GM12878 (cell line): ENCODE measurements around the gene MEIS2. TPM values are rescaled to one million over a fixed set of nuclear protein-coding genes. Genes with fewer than 3 reads are reported as not detected.

Source experiments
- ATAC-seq: fragments of 200-7000 bp; cut with Tn5 transposase; 3 replicates; pipeline ENCODE4 v1.9.1; 2020; ENCODE audit warnings: mild to moderate bottlenecking, moderate library complexity
- BruUV-seq: library from RNA; stranded (reverse); fragments of 400-500 nt; replicated peaks from 2 replicates; lab custom pipeline; 2021; lab: Mats Ljungman, UMichigan
- CTCF ChIA-PET: fragments of 300-600 bp; sonication (Branson Sonifier 250); formaldehyde crosslinking; extraction: SDS; loops from one replicate; lab custom pipeline; 2021; ENCODE audit warnings: inconsistent platforms; lab: Yijun Ruan, JAX
- POLR2A ChIA-PET: fragments of 350-600 bp; formaldehyde crosslinking; extraction: SDS; loops from one replicate; lab custom pipeline; 2021; ENCODE audit warnings: inconsistent platforms; lab: Charles Lee
- RAD21 ChIA-PET: fragments of 300-600 bp; sonication (Branson Sonifier 250); formaldehyde crosslinking; loops from one replicate; lab custom pipeline; 2023; ENCODE audit warnings: antibody characterized with exemption; ENCODE audit not compliant: unreplicated experiment; lab: Charles Lee
- SMC1A ChIA-PET: fragments of 300-600 bp; sonication (Branson Sonifier 250); formaldehyde crosslinking; loops from one replicate; lab custom pipeline; 2023; ENCODE audit not compliant: unreplicated experiment, uncharacterized antibody; lab: Charles Lee
- DNase-seq: peaks from one replicate; pipeline ENCODE4 v3.0.0-alpha.2; 2011; ENCODE audit warnings: low read depth, low spot score
- FAIRE-seq: peaks from 3 replicates; lab custom pipeline; 2011; peaks lifted over from hg19 to GRCh38; lab: Jason Lieb, UNC
- H2AFZ ChIP-seq: 2 replicates; pipeline ENCODE4 v1.6.0; 2011; ENCODE audit warnings: low read depth, low read length, control low read depth; ENCODE audit not compliant: control insufficient read depth
- H3K27ac ChIP-seq: 2 replicates; pipeline ENCODE4 v1.5.1; 2011; ENCODE audit warnings: control low read depth; ENCODE audit not compliant: control insufficient read depth, insufficient read depth
- H3K27me3 ChIP-seq, 2 experiments: replicated peaks in 1 of 2; 2 replicates each; pipeline versions ENCODE4 v1.6.0 to v1.6.1; 2011; ENCODE audit warnings: low read length in 1 of 2; ENCODE audit not compliant: control insufficient read depth in 2 of 2, insufficient read depth in 2 of 2
- H3K36me3 ChIP-seq, 2 experiments: 2 replicates each; pipeline ENCODE4 v1.5.1; 2011; ENCODE audit warnings: low read length in 1 of 2; ENCODE audit not compliant: control insufficient read depth in 2 of 2, insufficient read depth in 2 of 2
- H3K4me1 ChIP-seq: 2 replicates; pipeline ENCODE4 v1.6.1; 2011; ENCODE audit warnings: mild to moderate bottlenecking, low read length, moderate library complexity, mixed read lengths; ENCODE audit not compliant: control insufficient read depth, insufficient read depth
- H3K4me2 ChIP-seq: 2 replicates; pipeline ENCODE4 v1.6.0; 2011; ENCODE audit warnings: control low read depth; ENCODE audit not compliant: control insufficient read depth, insufficient read depth
- H3K4me3 ChIP-seq: fragments of 200-600 bp; sonication (generic); 2 replicates; pipeline ENCODE4 v1.5.1; 2016
- H3K79me2 ChIP-seq: 2 replicates; pipeline ENCODE4 v1.6.0; 2011; ENCODE audit warnings: low read length; ENCODE audit not compliant: control insufficient read depth, insufficient read depth
- H3K9ac ChIP-seq: 2 replicates; pipeline ENCODE4 v1.8.0; 2011; ENCODE audit warnings: low read length, control low read depth, mixed read lengths; ENCODE audit not compliant: control insufficient read depth, insufficient read depth
- H3K9me3 ChIP-seq: replicated peaks from 3 replicates; pipeline ENCODE4 v1.5.1; 2011; ENCODE audit warnings: mild to moderate bottlenecking, low read length; ENCODE audit not compliant: control insufficient read depth, insufficient read depth
- H4K20me1 ChIP-seq: 2 replicates; pipeline ENCODE4 v1.6.0; 2011; ENCODE audit not compliant: control insufficient read depth, insufficient read depth
- CBX5 ChIP-seq: sonication (generic); IDR thresholded peaks from 2 replicates; pipeline ENCODE4 v1.6.1; 2016; ENCODE audit warnings: low read depth, moderate library complexity, mild to moderate bottlenecking, inconsistent platforms
- ESRRA ChIP-seq: IDR thresholded peaks from 2 replicates; pipeline ENCODE4 v1.6.1; 2012; ENCODE audit warnings: mild to moderate bottlenecking, low read length, improper control_type of control experiment
- ETV6 ChIP-seq, 2 experiments: fragments of 450-650 bp in 1 of 2; IDR thresholded peaks in 1 of 2; conservative IDR thresholded peaks in 1 of 2; 2 replicates each; pipeline ENCODE4 v1.6.1; 2014; ENCODE audit warnings: antibody characterized with exemption in 1 of 2, borderline replicate concordance in 1 of 2, low read depth in 1 of 2, mild to moderate bottlenecking in 1 of 2, moderate library complexity in 1 of 2
- KAT2A ChIP-seq: conservative IDR thresholded peaks from 2 replicates; pipeline ENCODE4 v1.6.1; 2011; ENCODE audit warnings: low read depth, low read length; ENCODE audit not compliant: control insufficient read depth
- KLF5 ChIP-seq: fragments of 450-650 bp; IDR thresholded peaks from 2 replicates; pipeline ENCODE4 v1.6.1; 2014; ENCODE audit warnings: mild to moderate bottlenecking; ENCODE audit not compliant: partially characterized antibody
- MXI1 ChIP-seq: fragments of 150-350 bp; IDR thresholded peaks from 2 replicates; pipeline ENCODE4 v1.6.1; 2011; ENCODE audit warnings: low read depth, mild to moderate bottlenecking, inconsistent platforms, low read length, improper control_type of control experiment
- NRF1 ChIP-seq: conservative IDR thresholded peaks from 2 replicates; pipeline ENCODE4 v1.6.1; 2011; ENCODE audit warnings: mild to moderate bottlenecking, low read depth, low read length, improper control_type of control experiment
- POLR2AphosphoS5 ChIP-seq: IDR thresholded peaks from 2 replicates; pipeline ENCODE4 v1.6.1; 2011; ENCODE audit warnings: mild to moderate bottlenecking, low read length, inconsistent platforms
- RB1 ChIP-seq: fragments of 450-650 bp; formaldehyde crosslinking; IDR thresholded peaks from 2 replicates; pipeline ENCODE4 v1.6.1; 2017; ENCODE audit warnings: mild to moderate bottlenecking, borderline replicate concordance
- RCOR1 ChIP-seq: conservative IDR thresholded peaks from 2 replicates; pipeline ENCODE4 v1.6.1; 2012; ENCODE audit warnings: low read depth, low read length, improper control_type of control experiment
- SIN3A ChIP-seq: IDR thresholded peaks from 2 replicates; pipeline ENCODE4 v1.6.1; 2012; ENCODE audit warnings: low read depth, low read length, improper control_type of control experiment
- STAT1 ChIP-seq: fragments of 450-650 bp; conservative IDR thresholded peaks from 2 replicates; pipeline ENCODE4 v1.6.1; 2014; ENCODE audit warnings: antibody characterized with exemption, mild to moderate bottlenecking
- ZNF384 ChIP-seq: IDR thresholded peaks from 2 replicates; pipeline ENCODE4 v1.6.1; 2012; ENCODE audit warnings: low read depth, mild to moderate bottlenecking, low read length, improper control_type of control experiment, borderline replicate concordance
- WGBS: methylation state at CpG from one replicate; pipeline ENCODE4 v1.1.6; 2016; ENCODE audit warnings: low lambda C conversion rate; ENCODE audit not compliant: insufficient replicate concordance, insufficient coverage; ENCODE audit errors: missing lambda C conversion rate; 5-methylcytosine and 5-hydroxymethylcytosine counted together
- in situ Hi-C: fragments of 300-500 bp; cut with MboI; formaldehyde crosslinking; loops from 9 replicates; pipeline ENCODE4 v1.14.3; 2018; ENCODE audit warnings: mixed read lengths
- intact Hi-C: fragments of 100-400 bp; cut with micrococcal nuclease; formaldehyde crosslinking; loops from one replicate; pipeline ENCODE4 v1.14.2; 2022; ENCODE audit not compliant: unreplicated experiment
- polyA plus RNA-seq, 11 experiments: library from polyadenylated mRNA; depleted of rRNA in 4 of 11; unstranded in 6 of 11; stranded (reverse) in 5 of 11; fragments of >200 nt; fragmentation: Nextera tagmentation in 4 of 11; fragmentation: Illumina TruSeq in 1 of 11; extraction: Ambion mirVana in 4 of 11; extraction: Trizol in 1 of 11; gene quantifications; 1 replicate in 1 of 11; 2 replicates in 10 of 11; pipeline versions ENCODE4 v1.2.1 to v1.2.3, GENCODE V29; 2011 to 2016; ENCODE audit warnings: inconsistent platforms in 2 of 11, missing spikeins in 2 of 11, low read depth in 1 of 11
- total RNA-seq, 4 experiments: library from RNA; depleted of rRNA in 3 of 4; stranded (reverse); fragments of >200 nt in 3 of 4; fragmentation: Illumina TruSeq in 1 of 4; extraction: Trizol in 1 of 4; gene quantifications; 2 replicates each; pipeline versions ENCODE4 v1.2.1 to v1.2.3, GENCODE V29; 2013 to 2021
- TF ChIP-seq, protein P1 (sequence below): fragments of 450-650 bp; IDR thresholded peaks from 2 replicates; pipeline ENCODE4 v1.6.1; 2018; ENCODE audit warnings: borderline replicate concordance, mild to moderate bottlenecking; ENCODE audit not compliant: partially characterized antibody
- TF ChIP-seq, protein P2 (sequence below): fragments of 150-350 bp; IDR thresholded peaks from 2 replicates; pipeline ENCODE4 v1.6.1; 2016; ENCODE audit warnings: low read depth, low read length

Gene MEIS2
- total and polyA plus RNA-seq, 10 of the 15 experiments (the other 5 are each of a cell fraction or from before 2014, with no cell fraction given), result 9.2 to 54.0 (median 20.4) TPM

DNA sequence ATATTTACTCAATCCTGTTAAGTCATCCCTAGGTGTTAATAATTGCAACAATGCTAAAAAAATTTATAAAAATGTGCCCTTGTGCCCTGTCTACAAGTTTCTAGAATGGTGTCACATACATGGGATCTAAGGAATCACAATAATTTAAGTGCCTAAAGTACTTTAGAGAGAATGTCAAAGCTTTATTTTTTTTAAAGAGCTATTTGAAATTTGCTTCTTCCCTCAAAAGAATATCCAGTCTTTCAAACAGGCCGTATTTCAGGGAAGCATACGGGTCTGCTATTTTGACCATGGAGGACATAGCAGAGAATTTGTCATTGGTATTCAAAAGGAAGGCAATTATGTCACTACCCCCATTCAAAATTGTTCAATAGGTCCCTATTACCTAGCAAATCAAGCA is 29.7 kb downstream of the MEIS2 start (continued):
- TF ChIP-seq POLR2AphosphoS5 (no peak), RCOR1 (no peak), STAT1 (no peak), ZNF384 (no peak), ETV6 (conservative IDR thresholded peaks at IDR 0.05 in 1 of 2, IDR thresholded peaks at IDR 0.05 in 1 of 2; ENCODE audit: borderline replicate concordance in 1 of 2, low read depth in 1 of 2) (no peak), KLF5 (no peak), RB1 (no peak), MXI1 (no peak)

DNA sequence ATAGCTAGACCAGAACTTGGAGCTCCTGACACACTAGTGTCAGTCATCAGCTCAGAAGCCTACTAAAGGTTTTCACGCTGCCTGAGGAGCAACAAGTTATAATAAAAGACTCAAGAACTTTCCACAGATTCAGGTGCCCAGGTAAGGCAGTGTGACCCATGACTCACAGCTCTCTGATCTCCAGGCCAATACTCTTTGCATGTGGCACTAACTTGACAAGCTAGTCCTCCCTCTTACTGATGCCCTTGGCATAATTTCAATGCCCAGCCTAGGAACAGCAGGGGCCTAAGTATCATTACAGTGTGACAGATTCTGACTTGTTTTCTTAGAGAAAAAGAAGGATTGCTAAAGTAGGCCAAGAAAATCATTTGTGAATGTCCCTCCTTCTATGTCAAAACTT is 38.4 kb downstream of the MEIS2 start:
- no peaks in the 10 kb centered on the region for H3K4me1 ChIP-seq
- no peak for ATAC-seq
- no peak overlapping the region for H2AFZ ChIP-seq
- no peak overlapping the region for H3K27ac ChIP-seq
- intact Hi-C loops (no loop called here), in situ Hi-C loops (no loop called here)
- no peak overlapping the region for H3K4me2 ChIP-seq
- no peaks in the 10 kb centered on the region; a peak in 1 of 4 replicates for H3K36me3 ChIP-seq
- no peaks in the 10 kb centered on the region for H3K9me3 ChIP-seq
- TF ChIP-seq ESRRA (no peak), KLF5 (no peak), KAT2A (no peak), SIN3A (no peak), CBX5 (no peak), NRF1 (no peak)
- TF ChIP-seq, protein P1, sequence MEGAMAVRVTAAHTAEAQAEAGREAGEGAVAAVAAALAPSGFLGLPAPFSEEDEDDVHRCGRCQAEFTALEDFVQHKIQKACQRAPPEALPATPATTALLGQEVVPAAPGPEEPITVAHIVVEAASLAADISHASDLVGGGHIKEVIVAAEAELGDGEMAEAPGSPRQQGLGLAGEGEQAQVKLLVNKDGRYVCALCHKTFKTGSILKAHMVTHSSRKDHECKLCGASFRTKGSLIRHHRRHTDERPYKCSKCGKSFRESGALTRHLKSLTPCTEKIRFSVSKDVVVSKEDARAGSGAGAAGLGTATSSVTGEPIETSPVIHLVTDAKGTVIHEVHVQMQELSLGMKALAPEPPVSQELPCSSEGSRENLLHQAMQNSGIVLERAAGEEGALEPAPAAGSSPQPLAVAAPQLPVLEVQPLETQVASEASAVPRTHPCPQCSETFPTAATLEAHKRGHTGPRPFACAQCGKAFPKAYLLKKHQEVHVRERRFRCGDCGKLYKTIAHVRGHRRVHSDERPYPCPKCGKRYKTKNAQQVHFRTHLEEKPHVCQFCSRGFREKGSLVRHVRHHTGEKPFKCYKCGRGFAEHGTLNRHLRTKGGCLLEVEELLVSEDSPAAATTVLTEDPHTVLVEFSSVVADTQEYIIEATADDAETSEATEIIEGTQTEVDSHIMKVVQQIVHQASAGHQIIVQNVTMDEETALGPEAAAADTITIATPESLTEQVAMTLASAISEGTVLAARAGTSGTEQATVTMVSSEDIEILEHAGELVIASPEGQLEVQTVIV, result no peak
- TF ChIP-seq, protein P2, sequence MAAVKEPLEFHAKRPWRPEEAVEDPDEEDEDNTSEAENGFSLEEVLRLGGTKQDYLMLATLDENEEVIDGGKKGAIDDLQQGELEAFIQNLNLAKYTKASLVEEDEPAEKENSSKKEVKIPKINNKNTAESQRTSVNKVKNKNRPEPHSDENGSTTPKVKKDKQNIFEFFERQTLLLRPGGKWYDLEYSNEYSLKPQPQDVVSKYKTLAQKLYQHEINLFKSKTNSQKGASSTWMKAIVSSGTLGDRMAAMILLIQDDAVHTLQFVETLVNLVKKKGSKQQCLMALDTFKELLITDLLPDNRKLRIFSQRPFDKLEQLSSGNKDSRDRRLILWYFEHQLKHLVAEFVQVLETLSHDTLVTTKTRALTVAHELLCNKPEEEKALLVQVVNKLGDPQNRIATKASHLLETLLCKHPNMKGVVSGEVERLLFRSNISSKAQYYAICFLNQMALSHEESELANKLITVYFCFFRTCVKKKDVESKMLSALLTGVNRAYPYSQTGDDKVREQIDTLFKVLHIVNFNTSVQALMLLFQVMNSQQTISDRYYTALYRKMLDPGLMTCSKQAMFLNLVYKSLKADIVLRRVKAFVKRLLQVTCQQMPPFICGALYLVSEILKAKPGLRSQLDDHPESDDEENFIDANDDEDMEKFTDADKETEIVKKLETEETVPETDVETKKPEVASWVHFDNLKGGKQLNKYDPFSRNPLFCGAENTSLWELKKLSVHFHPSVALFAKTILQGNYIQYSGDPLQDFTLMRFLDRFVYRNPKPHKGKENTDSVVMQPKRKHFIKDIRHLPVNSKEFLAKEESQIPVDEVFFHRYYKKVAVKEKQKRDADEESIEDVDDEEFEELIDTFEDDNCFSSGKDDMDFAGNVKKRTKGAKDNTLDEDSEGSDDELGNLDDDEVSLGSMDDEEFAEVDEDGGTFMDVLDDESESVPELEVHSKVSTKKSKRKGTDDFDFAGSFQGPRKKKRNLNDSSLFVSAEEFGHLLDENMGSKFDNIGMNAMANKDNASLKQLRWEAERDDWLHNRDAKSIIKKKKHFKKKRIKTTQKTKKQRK, result no peak
- no peaks in the 10 kb centered on the region for H3K79me2 ChIP-seq
- H4K20me1 ChIP-seq, result no peaks in the 10 kb centered on the region
- no peak for DNase-seq
- ChIA-PET RAD21 (no interaction called here), SMC1A (interaction anchor here (0.9 to 1.4 kb wide), 4 partner anchors 16 to 163 kb away, joined by 3 to 5 read pairs (median 4); no protein-coding TSS in a partner anchor), CTCF (interaction anchor here (0.9 to 1.4 kb wide), 3 partner anchors 11 to 117 kb away, joined by 3 read pairs; no protein-coding TSS in a partner anchor), POLR2A (interaction anchor here (0.9 to 1.2 kb wide), 2 partner anchors 20 to 29 kb away, joined by 3 read pairs; no protein-coding TSS in a partner anchor)
- whole genome bisulfite sequencing, result 0% methylated on average over 1 of the region's 1 CpG
- no peak overlapping the region for H3K4me3 ChIP-seq
- H3K27me3 ChIP-seq, result no peaks in the 10 kb centered on the region
- H3K9ac ChIP-seq, result no peak overlapping the region
- FAIRE-seq, result no peak
- BruUV-seq, result no TSS peak
